ENCODE results near the gene NSG1. TPM values are rescaled to one million over a fixed set of nuclear protein-coding genes. Genes with fewer than 3 reads are reported as not detected.

NSG1 gene
- total RNA-seq, 2 experiments from 2014 or later = 39.7 to 46.8 TPM

GRCh38 chr4:4358093-4358854, 28.6 kb upstream of the NSG1 start:
- no peaks in the 10 kb centered on the region for H3K4me1 Mint-ChIP-seq
- H3K27me3 Mint-ChIP-seq = no peaks in the 10 kb centered on the region
- ATAC-seq (ENCODE audit: low read depth) (no peak), DNase-seq (no peak)
- POLR2A ChIA-PET = no interaction called here
- H3K36me3 Mint-ChIP-seq = no peaks in the 10 kb centered on the region
- H3K4me3 Mint-ChIP-seq = no peak overlapping the region
- H3K27ac Mint-ChIP-seq = no peak overlapping the region
- peaks cover 7% of the 10 kb centered on the region for H3K9me3 Mint-ChIP-seq

- Mint-ChIP-seq H3K36me3 (no peaks in the 10 kb centered on the region), H3K27me3 (no peaks in the 10 kb centered on the region), H3K27ac (no peak overlapping the region), H3K9me3 (peaks cover 17% of the 10 kb centered on the region), H3K4me1 (no peaks in the 10 kb centered on the region), H3K4me3 (no peak overlapping the region)
- ATAC-seq (ENCODE audit: low read depth) = no peak
- POLR2A ChIA-PET = no interaction called here
- DNase-seq = no peak
Measured at GRCh38 chr4:4361883-4362282, 25.0 kb upstream of the NSG1 start.

GRCh38 chr4:4362991-4363697, 23.8 kb upstream of the NSG1 start:
- Mint-ChIP-seq H3K36me3 (no peaks in the 10 kb centered on the region), H3K4me1 (no peaks in the 10 kb centered on the region), H3K4me3 (no peak overlapping the region), H3K9me3 (peaks cover 20% of the 10 kb centered on the region), H3K27me3 (no peaks in the 10 kb centered on the region), H3K27ac (no peak overlapping the region)
- no peak for ATAC-seq (ENCODE audit: low read depth)
- POLR2A ChIA-PET = no interaction called here
- no peak for DNase-seq

- Mint-ChIP-seq H3K36me3 (no peaks in the 10 kb centered on the region), H3K27me3 (no peaks in the 10 kb centered on the region), H3K27ac (no peak overlapping the region), H3K4me3 (no peak overlapping the region), H3K9me3 (peaks cover 20% of the 10 kb centered on the region), H3K4me1 (no peaks in the 10 kb centered on the region)
- ATAC-seq (ENCODE audit: low read depth) = no peak
- no peak for DNase-seq
- POLR2A ChIA-PET = no interaction called here
Measured at GRCh38 chr4:4364061-4364460, 22.8 kb upstream of the NSG1 start.

GRCh38 chr4:4364486-4365208, 22.3 kb upstream of the NSG1 start:
- no peaks in the 10 kb centered on the region for H3K36me3 Mint-ChIP-seq
- no peak overlapping the region for H3K4me3 Mint-ChIP-seq
- H3K4me1 Mint-ChIP-seq = no peaks in the 10 kb centered on the region
- no peak overlapping the region for H3K27ac Mint-ChIP-seq
- POLR2A ChIA-PET = no interaction called here
- peaks cover 20% of the 10 kb centered on the region for H3K9me3 Mint-ChIP-seq
- no peak for DNase-seq
- H3K27me3 Mint-ChIP-seq = no peaks in the 10 kb centered on the region
- no peak for ATAC-seq (ENCODE audit: low read depth)

GRCh38 chr4:4368809-4369580, 17.9 kb upstream of the NSG1 start:
- no peak overlapping the region for H3K27ac Mint-ChIP-seq
- no peaks in the 10 kb centered on the region for H3K27me3 Mint-ChIP-seq

GRCh38 chr4:4374388-4375098, 12.4 kb upstream of the NSG1 start:
- Mint-ChIP-seq H3K36me3 (no peaks in the 10 kb centered on the region), H3K9me3 (peaks cover 6% of the 10 kb centered on the region), H3K27ac (no peak overlapping the region), H3K4me3 (no peak overlapping the region), H3K4me1 (no peaks in the 10 kb centered on the region), H3K27me3 (peaks cover 10% of the 10 kb centered on the region)
- ATAC-seq (ENCODE audit: low read depth) = no peak
- DNase-seq = no peak
- POLR2A ChIA-PET = no interaction called here

More at GRCh38 chr4:4368809-4369580, 17.9 kb upstream of the NSG1 start:
- Mint-ChIP-seq H3K36me3 (no peaks in the 10 kb centered on the region), H3K9me3 (peaks cover 17% of the 10 kb centered on the region), H3K4me3 (no peak overlapping the region), H3K4me1 (no peaks in the 10 kb centered on the region)
- ATAC-seq (ENCODE audit: low read depth) (no peak), DNase-seq (no peak)
- POLR2A ChIA-PET = no interaction called here

GRCh38 chr4:4376074-4376473, 10.8 kb upstream of the NSG1 start:
- H3K4me3 Mint-ChIP-seq = no peak overlapping the region
- no peak overlapping the region for H3K27ac Mint-ChIP-seq
- ATAC-seq (ENCODE audit: low read depth) (no peak), DNase-seq (no peak)
- peaks cover 6% of the 10 kb centered on the region for H3K9me3 Mint-ChIP-seq
- no peaks in the 10 kb centered on the region for H3K4me1 Mint-ChIP-seq
- POLR2A ChIA-PET = no interaction called here
- H3K36me3 Mint-ChIP-seq = no peaks in the 10 kb centered on the region
- H3K27me3 Mint-ChIP-seq = peaks cover 12% of the 10 kb centered on the region

- Mint-ChIP-seq H3K9me3 (peaks cover 6% of the 10 kb centered on the region), H3K27me3 (peaks cover 12% of the 10 kb centered on the region), H3K4me1 (no peaks in the 10 kb centered on the region), H3K27ac (no peak overlapping the region), H3K4me3 (no peak overlapping the region), H3K36me3 (no peaks in the 10 kb centered on the region)
- ATAC-seq (ENCODE audit: low read depth) (no peak), DNase-seq (no peak)
- POLR2A ChIA-PET = no interaction called here
Measured at GRCh38 chr4:4377191-4377590, 9.7 kb upstream of the NSG1 start.

- ATAC-seq (ENCODE audit: low read depth) (no peak), DNase-seq (no peak)
- Mint-ChIP-seq H3K9me3 (peaks cover 6% of the 10 kb centered on the region), H3K4me1 (no peaks in the 10 kb centered on the region), H3K36me3 (no peaks in the 10 kb centered on the region), H3K27ac (no peak overlapping the region), H3K27me3 (peaks cover 15% of the 10 kb centered on the region), H3K4me3 (no peak overlapping the region)
- POLR2A ChIA-PET = no interaction called here
Measured at GRCh38 chr4:4377732-4378460, 9.0 kb upstream of the NSG1 start.

GRCh38 chr4:4379540-4380087, 7.3 kb upstream of the NSG1 start:
- Mint-ChIP-seq H3K4me3 (no peak overlapping the region), H3K36me3 (no peaks in the 10 kb centered on the region), H3K4me1 (no peaks in the 10 kb centered on the region), H3K27ac (no peak overlapping the region), H3K27me3 (peaks cover 26% of the 10 kb centered on the region), H3K9me3 (peaks cover 2% of the 10 kb centered on the region)
- POLR2A ChIA-PET = no interaction called here
- DNase-seq (no peak), ATAC-seq (ENCODE audit: low read depth) (no peak)

- H3K27ac Mint-ChIP-seq = no peak overlapping the region
- H3K9me3 Mint-ChIP-seq = no peaks in the 10 kb centered on the region
- DNase-seq (no peak), ATAC-seq (ENCODE audit: low read depth) (no peak)
- H3K4me3 Mint-ChIP-seq = no peak overlapping the region
- no peaks in the 10 kb centered on the region for H3K36me3 Mint-ChIP-seq
- H3K4me1 Mint-ChIP-seq = peaks cover 1% of the 10 kb centered on the region
- POLR2A ChIA-PET = no interaction called here
- peaks cover 27% of the 10 kb centered on the region for H3K27me3 Mint-ChIP-seq
Measured at GRCh38 chr4:4383085-4383484, 3.8 kb upstream of the NSG1 start.

All from activated naive CD8-positive, alpha-beta T cell treated with anti-CD3 and anti-CD28 coated beads, Interleukin-2, amount 10 ng/mL, durations not matched to agents 7 days and 5 days (primary cell).